NB4 (cell line): ENCODE data around the gene IGSF9B.

Experiments used
- DNase-seq: peaks from one replicate; pipeline ENCODE4 v3.0.0; 2010; ENCODE audit warnings: low read depth
- H3K4me3 ChIP-seq: one replicate; pipeline ENCODE4 v1.5.1; 2011; ENCODE audit warnings: mild to moderate bottlenecking, low read depth, low read length, moderate library complexity
- MAX ChIP-seq: IDR thresholded peaks from 2 replicates; pipeline ENCODE4 v1.6.1; 2011; ENCODE audit warnings: low read depth, low read length
- MYC ChIP-seq: IDR thresholded peaks from 2 replicates; pipeline ENCODE4 v1.6.1; 2011; ENCODE audit warnings: low read depth, low read length
- POLR2A ChIP-seq: IDR thresholded peaks from 2 replicates; pipeline ENCODE4 v1.6.1; 2011; ENCODE audit warnings: mild to moderate bottlenecking; ENCODE audit not compliant: insufficient read length; ENCODE audit errors: extremely low read depth
- TF ChIP-seq, protein P1 (sequence below): IDR thresholded peaks from one replicate; pipeline ENCODE4 v1.5.1; 2012; ENCODE audit warnings: low read depth, low read length

The IGSF9B gene

GRCh38 chr11:133920109-133920990 is 36.4 kb downstream of the IGSF9B start:
- TF ChIP-seq MYC = no peak
- TF ChIP-seq, protein P1, sequence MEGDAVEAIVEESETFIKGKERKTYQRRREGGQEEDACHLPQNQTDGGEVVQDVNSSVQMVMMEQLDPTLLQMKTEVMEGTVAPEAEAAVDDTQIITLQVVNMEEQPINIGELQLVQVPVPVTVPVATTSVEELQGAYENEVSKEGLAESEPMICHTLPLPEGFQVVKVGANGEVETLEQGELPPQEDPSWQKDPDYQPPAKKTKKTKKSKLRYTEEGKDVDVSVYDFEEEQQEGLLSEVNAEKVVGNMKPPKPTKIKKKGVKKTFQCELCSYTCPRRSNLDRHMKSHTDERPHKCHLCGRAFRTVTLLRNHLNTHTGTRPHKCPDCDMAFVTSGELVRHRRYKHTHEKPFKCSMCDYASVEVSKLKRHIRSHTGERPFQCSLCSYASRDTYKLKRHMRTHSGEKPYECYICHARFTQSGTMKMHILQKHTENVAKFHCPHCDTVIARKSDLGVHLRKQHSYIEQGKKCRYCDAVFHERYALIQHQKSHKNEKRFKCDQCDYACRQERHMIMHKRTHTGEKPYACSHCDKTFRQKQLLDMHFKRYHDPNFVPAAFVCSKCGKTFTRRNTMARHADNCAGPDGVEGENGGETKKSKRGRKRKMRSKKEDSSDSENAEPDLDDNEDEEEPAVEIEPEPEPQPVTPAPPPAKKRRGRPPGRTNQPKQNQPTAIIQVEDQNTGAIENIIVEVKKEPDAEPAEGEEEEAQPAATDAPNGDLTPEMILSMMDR = no peak
- TF ChIP-seq MAX = no peak
- no peak for TF ChIP-seq POLR2A
- DNase-seq = no peak
- H3K4me3 ChIP-seq = no peak overlapping the region

DNA sequence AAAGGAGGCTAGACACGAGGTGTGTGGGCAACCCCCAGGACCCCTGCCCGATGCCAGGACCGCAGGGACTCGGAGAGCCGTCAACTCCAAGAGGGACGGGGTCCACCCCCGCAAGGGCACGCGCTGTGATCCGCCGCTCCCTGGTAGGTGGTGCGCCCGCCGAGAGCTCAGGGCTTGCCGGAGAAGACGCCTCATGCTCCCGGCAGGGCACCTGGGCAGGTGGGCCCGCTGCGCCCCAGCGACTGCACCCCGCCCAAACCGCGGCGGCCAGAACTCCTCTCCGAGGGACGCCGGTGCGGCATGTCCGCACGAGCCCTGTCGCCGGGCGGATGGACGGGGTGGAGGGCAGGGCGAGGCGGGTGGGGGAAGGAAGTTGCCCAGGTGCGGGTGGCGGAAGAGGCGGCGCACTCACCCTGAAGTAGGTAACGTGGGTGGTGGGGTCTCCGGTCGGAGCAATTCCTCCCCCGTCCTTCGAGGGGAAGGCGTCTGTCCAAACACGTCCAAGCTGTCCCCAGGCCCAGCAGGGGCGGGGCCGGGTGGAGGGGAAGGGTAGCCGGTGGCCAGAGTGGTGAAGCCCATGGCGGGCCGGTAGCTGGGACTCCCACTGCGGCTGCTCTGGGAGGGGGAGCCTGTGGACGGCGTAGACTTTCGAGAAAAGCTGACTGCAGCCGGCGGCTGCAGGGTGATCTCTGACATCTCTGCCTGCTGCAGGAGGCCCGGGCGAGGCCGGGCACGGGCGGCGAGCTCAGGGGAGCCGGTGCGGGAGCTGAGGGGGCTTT is 37.2 kb downstream of the IGSF9B start:
- no peak for DNase-seq
- H3K4me3 ChIP-seq = no peak overlapping the region
- TF ChIP-seq MYC (no peak), MAX (no peak), POLR2A (no peak)
- TF ChIP-seq, protein P1 = no peak

DNA sequence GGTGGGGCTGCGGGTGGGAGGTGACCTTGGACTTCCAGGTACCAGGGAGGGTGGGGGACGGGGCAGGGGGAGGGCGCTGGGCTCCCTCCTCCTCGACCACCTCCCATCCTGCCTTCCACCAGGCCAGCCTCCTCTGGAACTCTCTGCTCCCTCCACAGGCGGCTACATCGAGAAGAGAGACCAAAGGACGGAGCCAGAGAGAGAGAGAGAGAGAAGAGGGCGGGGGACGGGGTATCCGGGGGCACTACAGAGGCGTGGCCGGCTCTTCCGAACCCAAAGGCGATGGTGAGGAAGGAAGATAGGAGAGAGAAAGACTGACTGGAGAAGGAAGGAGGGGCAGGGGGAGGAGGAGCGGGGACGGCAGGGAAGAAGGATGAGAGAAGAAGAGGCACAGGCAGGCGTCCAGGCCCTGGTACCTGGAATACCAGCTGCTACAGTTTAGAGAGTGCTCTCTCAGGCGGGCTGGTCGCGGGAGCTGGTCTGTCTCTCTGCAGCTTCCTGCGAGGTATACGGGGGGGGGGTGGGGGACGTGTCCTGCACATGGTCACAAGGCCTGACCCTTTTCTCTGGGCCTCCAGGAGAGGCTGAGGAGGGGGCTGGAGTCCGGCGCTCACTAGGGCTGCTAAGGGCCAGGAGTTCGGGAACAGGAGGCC is 38.0 kb downstream of the IGSF9B start:
- no peak for TF ChIP-seq POLR2A
- TF ChIP-seq MYC = no peak
- TF ChIP-seq, protein P1 = no peak
- no peak for TF ChIP-seq MAX
- DNase-seq = no peak
- H3K4me3 ChIP-seq = no peak overlapping the region

DNA sequence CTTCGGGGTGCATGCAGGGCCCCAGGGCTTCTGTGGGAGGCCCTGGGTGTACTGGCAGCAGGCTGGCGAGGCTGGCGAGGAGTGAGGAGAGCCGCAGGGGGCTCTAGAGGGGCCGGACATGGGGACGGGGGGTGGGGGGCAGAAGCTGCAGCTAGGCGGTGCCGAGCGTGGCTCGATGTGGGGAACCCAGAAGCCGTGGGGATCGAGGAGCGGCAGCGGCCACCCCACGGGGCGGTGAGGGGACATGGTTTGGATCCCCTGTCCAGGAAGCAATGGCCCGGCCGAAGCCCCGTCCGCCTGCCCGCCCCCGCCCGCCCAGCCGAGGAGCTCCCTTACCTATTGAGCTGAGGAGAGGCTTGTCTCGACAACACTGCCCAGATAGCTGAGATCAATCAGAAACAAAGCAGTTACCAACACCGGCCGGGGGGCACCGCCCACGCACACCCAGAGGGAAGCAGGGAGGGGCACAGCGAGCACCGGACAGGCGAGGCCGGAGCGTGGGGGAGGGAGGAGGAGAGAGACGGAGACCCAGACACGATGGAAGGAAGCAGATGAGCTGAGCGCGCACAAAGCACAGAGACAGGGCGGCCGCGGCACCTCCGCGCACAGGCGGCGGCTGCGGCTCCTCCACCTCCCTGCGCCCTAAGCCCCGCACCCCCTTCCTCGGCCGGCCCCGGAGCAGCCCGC is 38.7 kb downstream of the IGSF9B start:
- H3K4me3 ChIP-seq = no peak overlapping the region
- TF ChIP-seq, protein P1 = no peak
- no peak for TF ChIP-seq POLR2A
- TF ChIP-seq MAX = no peak
- no peak for TF ChIP-seq MYC
- DNase-seq = no peak

DNA sequence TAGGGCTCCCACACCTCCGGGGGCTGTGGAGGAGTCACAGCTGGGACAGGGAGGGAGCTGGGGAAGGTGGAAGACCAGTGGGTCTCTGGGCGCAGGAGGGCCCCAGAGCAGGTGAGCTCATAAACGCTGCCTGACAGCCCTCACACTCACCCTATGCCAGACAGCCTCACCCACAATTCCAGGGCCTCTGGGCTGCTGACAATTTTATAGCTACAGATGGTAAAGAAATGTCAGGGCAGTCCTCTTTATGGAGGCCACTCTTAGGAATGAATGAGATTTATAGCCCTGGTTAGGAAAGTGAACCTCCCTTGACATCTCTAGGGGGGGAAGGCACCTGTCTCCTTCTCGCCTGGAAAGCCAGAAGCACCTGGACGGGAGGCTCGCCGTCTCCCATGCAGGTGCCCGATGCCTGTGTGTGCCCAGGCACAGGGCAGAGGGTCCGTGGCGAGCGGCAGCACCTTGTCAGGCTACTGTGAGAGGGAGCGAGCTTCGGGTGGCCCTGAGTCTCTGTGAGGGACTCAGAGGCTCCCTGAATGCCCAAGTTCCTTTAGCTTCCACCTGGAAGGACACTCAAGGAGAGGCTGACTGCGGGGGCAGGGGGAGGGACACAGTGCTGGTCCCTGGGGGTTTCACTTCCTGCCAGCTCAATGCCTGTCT is 39.9 kb downstream of the IGSF9B start:
- no peak for TF ChIP-seq POLR2A
- TF ChIP-seq MYC = no peak
- H3K4me3 ChIP-seq = no peak overlapping the region
- DNase-seq = no peak
